Loucy (cell line): Measurements from ENCODE around the gene EFCC1.

ENCODE experiments used
- CTCF ChIP-seq: fragments of 200-600 bp; sonication (generic); conservative IDR thresholded peaks from 2 replicates; pipeline ENCODE4 v1.5.1; 2014; ENCODE audit warnings: mild to moderate bottlenecking, antibody characterized with exemption, low read length
- EZH2phosphoT487 ChIP-seq: fragments of 200-600 bp; IDR thresholded peaks from 2 replicates; pipeline ENCODE4 v1.6.1; 2018; ENCODE audit warnings: antibody characterized with exemption, mild to moderate bottlenecking, moderate library complexity, borderline replicate concordance

GRCh38 chr3:129078510-129078909 lies 77.4 kb downstream of the EFCC1 start:
- TF ChIP-seq CTCF: no peak
- no peak for TF ChIP-seq EZH2phosphoT487
